IMR-90 (cell line): ENCODE results near the gene HNRNPAB. TPM values are rescaled to one million over a fixed set of nuclear protein-coding genes. Genes with fewer than 3 reads are reported as not detected.

Source experiments
- ATAC-seq: fragments of 200-7000 bp; cut with Tn5 transposase; 2 replicates; pipeline ENCODE4 v1.9.1; 2020; ENCODE audit warnings: low read depth, mild to moderate bottlenecking, moderate library complexity
- BruUV-seq: library from RNA; stranded (reverse); fragments of 400-500 nt; replicated peaks from 2 replicates; lab custom pipeline; 2021; lab: Mats Ljungman, UMichigan
- CTCF ChIA-PET: fragments of 300-600 bp; formaldehyde crosslinking; extraction: SDS; loops from one replicate; lab custom pipeline; 2021; ENCODE audit warnings: antibody characterized with exemption; lab: Yijun Ruan, JAX
- POLR2A ChIA-PET: fragments of 300-600 bp; sonication (Branson Sonifier 250); formaldehyde crosslinking; loops from one replicate; lab custom pipeline; 2022; ENCODE audit warnings: antibody characterized with exemption; ENCODE audit not compliant: unreplicated experiment; lab: Charles Lee
- DNase-seq: peaks from one replicate; pipeline ENCODE4 v3.0.0; 2013
- H2AFZ ChIP-seq: replicated peaks from 2 replicates; pipeline ENCODE3; 2013; ENCODE audit warnings: low read length, mild to moderate bottlenecking; ENCODE audit not compliant: poor library complexity
- H2AK5ac ChIP-seq: 2 replicates; pipeline ENCODE4 v1.6.1; 2013; ENCODE audit warnings: low read depth, low read length, inconsistent platforms
- H2AK9ac ChIP-seq: replicated peaks from 2 replicates; pipeline ENCODE3; 2013; ENCODE audit warnings: mild to moderate bottlenecking, low read depth, low read length, moderate library complexity; ENCODE audit not compliant: poor library complexity
- H2BK120ac ChIP-seq: 2 replicates; pipeline ENCODE4 v1.6.1; 2013; ENCODE audit warnings: low read depth, low read length, inconsistent platforms
- H2BK15ac ChIP-seq: 3 replicates; pipeline ENCODE4 v1.6.1; 2013; ENCODE audit warnings: low read depth, low read length, inconsistent platforms
- H2BK20ac ChIP-seq: 2 replicates; pipeline ENCODE4 v1.6.1; 2013; ENCODE audit warnings: low read depth, mild to moderate bottlenecking, inconsistent platforms, low read length, moderate library complexity
- H2BK5ac ChIP-seq: 2 replicates; pipeline ENCODE4 v1.6.1; 2013; ENCODE audit warnings: mild to moderate bottlenecking, low read depth, low read length, inconsistent platforms; ENCODE audit not compliant: poor library complexity, severe bottlenecking
- H3K14ac ChIP-seq: replicated peaks from 2 replicates; pipeline ENCODE4 v1.6.1; 2013; ENCODE audit warnings: low read depth, low read length, inconsistent platforms
- H3K18ac ChIP-seq: 2 replicates; pipeline ENCODE4 v1.6.1; 2013; ENCODE audit warnings: low read depth, low read length, control low read depth
- H3K23ac ChIP-seq: 2 replicates; pipeline ENCODE4 v1.6.1; 2013; ENCODE audit warnings: low read depth, low read length, inconsistent platforms
- H3K27ac ChIP-seq: 2 replicates; pipeline ENCODE4 v1.5.1; 2013; ENCODE audit warnings: mild to moderate bottlenecking, control low read depth, low read length; ENCODE audit not compliant: insufficient read depth
- H3K27me3 ChIP-seq: 2 replicates; pipeline ENCODE4 v1.6.1; 2013; ENCODE audit warnings: low read length; ENCODE audit not compliant: control insufficient read depth, insufficient read depth
- H3K36me3 ChIP-seq: 2 replicates; pipeline ENCODE4 v1.6.1; 2013; ENCODE audit warnings: low read length, mixed read lengths; ENCODE audit not compliant: control insufficient read depth, insufficient read depth
- H3K4ac ChIP-seq: 2 replicates; pipeline ENCODE4 v1.6.1; 2013; ENCODE audit warnings: low read depth, low read length, inconsistent platforms
- H3K4me1 ChIP-seq: 2 replicates; pipeline ENCODE4 v1.6.1; 2013; ENCODE audit warnings: low read length, mixed read lengths; ENCODE audit not compliant: control insufficient read depth, insufficient read depth
- H3K4me2 ChIP-seq: 2 replicates; pipeline ENCODE4 v1.6.1; 2013; ENCODE audit warnings: low read depth, mild to moderate bottlenecking, control low read depth, low read length, moderate library complexity
- H3K4me3 ChIP-seq: 2 replicates; pipeline ENCODE4 v1.5.1; 2013; ENCODE audit warnings: low read depth, mild to moderate bottlenecking, control low read depth, low read length, moderate library complexity; ENCODE audit not compliant: insufficient read depth
- H3K56ac ChIP-seq: 2 replicates; pipeline ENCODE4 v1.6.1; 2013; ENCODE audit warnings: low read length, inconsistent platforms; ENCODE audit not compliant: insufficient read depth; ENCODE audit errors: extremely low read depth
- H3K79me1 ChIP-seq, 2 experiments: 2 replicates each; pipeline ENCODE4 v1.6.1; 2013; ENCODE audit warnings: low read length in 2 of 2, inconsistent platforms in 1 of 2, low read depth in 1 of 2
- H3K9ac ChIP-seq: 2 replicates; pipeline ENCODE4 v1.6.1; 2013; ENCODE audit warnings: low read depth, low read length, control low read depth
- H3K9me1 ChIP-seq: 2 replicates; pipeline ENCODE4 v1.6.1; 2013; ENCODE audit warnings: low read length, inconsistent platforms; ENCODE audit not compliant: insufficient read depth
- H3K9me3 ChIP-seq: 2 replicates; pipeline ENCODE4 v1.6.1; 2013; ENCODE audit warnings: low read length; ENCODE audit not compliant: control insufficient read depth, insufficient read depth
- H4K20me1 ChIP-seq: 2 replicates; pipeline ENCODE4 v1.6.1; 2013; ENCODE audit warnings: low read length, inconsistent platforms; ENCODE audit not compliant: insufficient read depth
- H4K5ac ChIP-seq: 2 replicates; pipeline ENCODE4 v1.6.1; 2013; ENCODE audit warnings: mild to moderate bottlenecking, low read depth, low read length, control low read depth
- H4K8ac ChIP-seq, 2 experiments: 2 replicates each; pipeline ENCODE4 v1.6.1; 2013; ENCODE audit warnings: low read depth in 2 of 2, low read length in 2 of 2, control low read depth in 1 of 2, inconsistent platforms in 1 of 2
- H4K91ac ChIP-seq: 2 replicates; pipeline ENCODE4 v1.6.1; 2013; ENCODE audit warnings: low read depth, low read length, inconsistent platforms; ENCODE audit not compliant: insufficient read depth
- BHLHE40 ChIP-seq: fragments of 150-350 bp; IDR thresholded peaks from 2 replicates; pipeline ENCODE4 v1.6.1; 2016; ENCODE audit warnings: mild to moderate bottlenecking, low read depth, low read length
- CEBPB ChIP-seq: IDR thresholded peaks from 2 replicates; pipeline ENCODE4 v1.6.1; 2012; ENCODE audit warnings: low read depth, low read length, improper control_type of control experiment
- RCOR1 ChIP-seq: IDR thresholded peaks from 2 replicates; pipeline ENCODE4 v1.6.1; 2012; ENCODE audit warnings: mild to moderate bottlenecking, low read length, improper control_type of control experiment; ENCODE audit not compliant: insufficient replicate concordance
- SMC3 ChIP-seq: fragments of 150-350 bp; IDR thresholded peaks from 2 replicates; pipeline ENCODE4 v1.6.1; 2016; ENCODE audit warnings: low read depth, mild to moderate bottlenecking, antibody characterized with exemption, low read length, moderate library complexity
- WGBS, 2 experiments: methylation state at CpG; one replicate each; pipeline versions ENCODE4 v1.1.5 to v1.1.7; 2013; ENCODE audit warnings: missing lambda C conversion rate in 2 of 2; ENCODE audit not compliant: insufficient read length in 1 of 2; ENCODE audit errors: extremely low coverage in 2 of 2; 5-methylcytosine and 5-hydroxymethylcytosine counted together
- dilution Hi-C: fragments of 300-500 bp; cut with HindIII; formaldehyde crosslinking; loops from one replicate; pipeline ENCODE4 v1.14.3; 2018; ENCODE audit warnings: low sequenced_read_pairs; ENCODE audit not compliant: unreplicated experiment
- in situ Hi-C: fragments of 300-500 bp; cut with MboI; formaldehyde crosslinking; loops from 3 replicates; pipeline ENCODE4 v1.14.3; 2019; ENCODE audit warnings: low sequenced_read_pairs, inconsistent platforms, mixed read lengths
- intact Hi-C: fragments of 100-400 bp; cut with micrococcal nuclease; formaldehyde crosslinking; loops from 2 replicates; pipeline ENCODE4 v1.10.0; 2022
- polyA plus RNA-seq, 3 experiments: library from polyadenylated mRNA; depleted of rRNA; stranded (reverse); fragments of >200 nt; gene quantifications; 2 replicates each; pipeline ENCODE4 v1.2.3, GENCODE V29; 2012; ENCODE audit warnings: low replicate concordance in 1 of 3
- total RNA-seq: library from RNA; depleted of rRNA; stranded (reverse); fragments of >200 nt; gene quantifications from 2 replicates; pipeline ENCODE4 v1.2.3, GENCODE V29; 2012
- TF ChIP-seq, protein P1 (sequence below): conservative IDR thresholded peaks from 2 replicates; pipeline ENCODE4 v1.5.1; 2012; ENCODE audit warnings: mild to moderate bottlenecking, low read depth, low read length, improper control_type of control experiment

Gene HNRNPAB
- total and polyA plus RNA-seq, 2 of the 4 experiments (the other 2 are of a cell fraction): 32.1 to 128 TPM

DNA sequence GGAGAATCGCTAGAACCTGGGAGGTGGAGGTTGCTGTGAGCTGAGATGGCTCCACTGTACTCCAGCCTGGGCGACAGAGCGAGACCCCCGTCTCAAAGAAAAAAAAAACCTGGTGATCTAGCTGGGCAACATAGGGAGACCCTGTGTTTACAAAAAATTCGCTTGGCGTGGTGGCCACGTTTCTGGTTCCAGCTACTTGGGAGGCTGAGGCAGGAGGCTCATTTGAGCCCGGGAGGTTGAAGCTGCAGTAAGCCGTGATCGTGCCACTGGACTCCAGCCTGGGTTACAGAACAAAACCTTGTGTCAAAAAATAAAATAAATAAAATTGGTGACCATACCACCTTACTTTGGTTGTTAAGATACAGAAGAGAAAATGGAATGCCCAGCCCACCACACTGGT lies 1.8 kb upstream of the HNRNPAB start:
- H4K20me1 ChIP-seq: peaks cover 24% of the 10 kb centered on the region
- no peaks in the 10 kb centered on the region for H3K9me3 ChIP-seq
- no peak overlapping the region for H3K14ac ChIP-seq
- H2AK9ac ChIP-seq: no peak overlapping the region
- H3K4me1 ChIP-seq: peaks cover 11% of the 10 kb centered on the region
- no peak overlapping the region for H3K9ac ChIP-seq
- dilution Hi-C loops (no loop called here), in situ Hi-C loops (no loop called here), intact Hi-C loops (no loop called here)
- H3K18ac ChIP-seq: no peak overlapping the region
- H3K56ac ChIP-seq: no peak overlapping the region
- H4K8ac ChIP-seq: no peak overlapping the region
- H2AK5ac ChIP-seq: no peak overlapping the region
- no peak overlapping the region for H3K4me2 ChIP-seq
- TF ChIP-seq BHLHE40 (no peak), CEBPB (no peak), SMC3 (no peak), RCOR1 (no peak)
- TF ChIP-seq, protein P1, sequence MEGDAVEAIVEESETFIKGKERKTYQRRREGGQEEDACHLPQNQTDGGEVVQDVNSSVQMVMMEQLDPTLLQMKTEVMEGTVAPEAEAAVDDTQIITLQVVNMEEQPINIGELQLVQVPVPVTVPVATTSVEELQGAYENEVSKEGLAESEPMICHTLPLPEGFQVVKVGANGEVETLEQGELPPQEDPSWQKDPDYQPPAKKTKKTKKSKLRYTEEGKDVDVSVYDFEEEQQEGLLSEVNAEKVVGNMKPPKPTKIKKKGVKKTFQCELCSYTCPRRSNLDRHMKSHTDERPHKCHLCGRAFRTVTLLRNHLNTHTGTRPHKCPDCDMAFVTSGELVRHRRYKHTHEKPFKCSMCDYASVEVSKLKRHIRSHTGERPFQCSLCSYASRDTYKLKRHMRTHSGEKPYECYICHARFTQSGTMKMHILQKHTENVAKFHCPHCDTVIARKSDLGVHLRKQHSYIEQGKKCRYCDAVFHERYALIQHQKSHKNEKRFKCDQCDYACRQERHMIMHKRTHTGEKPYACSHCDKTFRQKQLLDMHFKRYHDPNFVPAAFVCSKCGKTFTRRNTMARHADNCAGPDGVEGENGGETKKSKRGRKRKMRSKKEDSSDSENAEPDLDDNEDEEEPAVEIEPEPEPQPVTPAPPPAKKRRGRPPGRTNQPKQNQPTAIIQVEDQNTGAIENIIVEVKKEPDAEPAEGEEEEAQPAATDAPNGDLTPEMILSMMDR: no peak
- no TSS peak for BruUV-seq
- H3K27me3 ChIP-seq: no peaks in the 10 kb centered on the region
- H3K4me3 ChIP-seq: no peak overlapping the region
- H3K9me1 ChIP-seq: peaks cover 16% of the 10 kb centered on the region
- ChIA-PET POLR2A (no interaction called here), CTCF (no interaction called here)
- DNase-seq (no peak), ATAC-seq (no peak)
- H3K79me1 ChIP-seq: peaks cover 0 to 28% of the 10 kb centered on the region in 2 experiments; a peak in 2 of 4 replicates
- no peak overlapping the region for H3K27ac ChIP-seq
- no peak overlapping the region for H4K5ac ChIP-seq
- peaks cover 15% of the 10 kb centered on the region for H3K36me3 ChIP-seq
- H3K4ac ChIP-seq: no peak overlapping the region
- no peak overlapping the region for H4K91ac ChIP-seq
- no peak overlapping the region for H2AFZ ChIP-seq
- H2BK15ac ChIP-seq: no peak overlapping the region
- H3K23ac ChIP-seq: no peak overlapping the region
- no peak overlapping the region for H2BK20ac ChIP-seq
- no peak overlapping the region for H2BK120ac ChIP-seq
- H2BK5ac ChIP-seq: no peak overlapping the region
- WGBS, 2 experiments: 96% methylated on average over 4 of the region's 10 CpGs; no CpG with 5 or more reads in 1 of the 2 experiments
